Suprapubic skin (tissue), 3 donors: ENCODE measurements around the gene AATF.

Source experiments
- CTCF ChIP-seq, 2 donors: fragments of 200-600 bp in 1 of 2; fragments of 450-650 bp in 1 of 2; sonication (generic) in 1 of 2; IDR thresholded peaks; one replicate each; pipeline ENCODE4 v1.5.1; 2016 to 2019; ENCODE audit warnings: antibody characterized with exemption in 2 of 2, mild to moderate bottlenecking in 1 of 2, moderate library complexity in 1 of 2
- EP300 ChIP-seq: sonication (generic); formaldehyde crosslinking; IDR thresholded peaks from one replicate; pipeline ENCODE4 v1.6.1; 2017; ENCODE audit warnings: antibody characterized with exemption

GRCh38 chr17:37056622-37057021 lies 107.9 kb downstream of the AATF start:
- no peak for TF ChIP-seq EP300
- TF ChIP-seq CTCF (IDR thresholded peaks at IDR 0.05), result no peak
